SK-N-SH treated with all-trans-retinoic acid at 6 μM for 48 hours (cell line): Measurements from ENCODE around the gene LANCL3.

Experiments
- ATAC-seq: fragments of 200-7000 bp; cut with Tn5 transposase; 3 replicates; pipeline ENCODE4 v1.9.1; 2020; ENCODE audit warnings: mild to moderate bottlenecking, moderate library complexity
- ARNTL ChIP-seq: fragments of 450-650 bp; formaldehyde crosslinking; IDR thresholded peaks from 2 replicates; pipeline ENCODE4 v1.5.0; 2020; ENCODE audit warnings: low read depth, mild to moderate bottlenecking, moderate library complexity, borderline replicate concordance
- BACH2 ChIP-seq: fragments of 250-450 bp; sonication (Bioruptor Pico); IDR thresholded peaks from 2 replicates; pipeline ENCODE4 v1.9.0; 2021; ENCODE audit warnings: mild to moderate bottlenecking, borderline replicate concordance
- CREB5 ChIP-seq: fragments of 250-450 bp; sonication (Bioruptor Pico); IDR thresholded peaks from 2 replicates; pipeline ENCODE4 v1.5.1; 2020; ENCODE audit warnings: low read depth, mild to moderate bottlenecking, moderate library complexity
- CSDC2 ChIP-seq: fragments of 250-450 bp; sonication (Bioruptor Pico); IDR thresholded peaks from 2 replicates; pipeline ENCODE4 v1.5.0; 2020; ENCODE audit warnings: mild to moderate bottlenecking, moderate library complexity
- CSRNP3 ChIP-seq: fragments of 250-450 bp; sonication (Bioruptor Pico); IDR thresholded peaks from 2 replicates; pipeline ENCODE4 v1.5.1; 2021; ENCODE audit warnings: mild to moderate bottlenecking, moderate library complexity
- ESRRG ChIP-seq: fragments of 250-450 bp; sonication (Bioruptor Pico); IDR thresholded peaks from 2 replicates; pipeline ENCODE4 v1.6.1; 2021; ENCODE audit warnings: mild to moderate bottlenecking
- GLIS3 ChIP-seq: fragments of 250-450 bp; sonication (Bioruptor Pico); IDR thresholded peaks from 2 replicates; pipeline ENCODE4 v1.5.0; 2020; ENCODE audit warnings: mild to moderate bottlenecking, moderate library complexity
- ISL1 ChIP-seq: fragments of 250-450 bp; sonication (Bioruptor Pico); IDR thresholded peaks from 2 replicates; pipeline ENCODE4 v2.1.2; 2022; ENCODE audit warnings: mild to moderate bottlenecking, moderate library complexity
- OSR1 ChIP-seq: fragments of 250-450 bp; sonication (Bioruptor Pico); IDR thresholded peaks from 2 replicates; pipeline ENCODE4 v1.8.0; 2022; ENCODE audit warnings: moderate library complexity, mild to moderate bottlenecking, inconsistent platforms
- PATZ1 ChIP-seq: fragments of 250-450 bp; sonication (Bioruptor Pico); IDR thresholded peaks from 2 replicates; pipeline ENCODE4 v1.8.0; 2020; ENCODE audit warnings: mild to moderate bottlenecking, moderate library complexity, borderline replicate concordance
- POU6F1 ChIP-seq: fragments of 250-450 bp; sonication (Bioruptor Pico); IDR thresholded peaks from 2 replicates; pipeline ENCODE4 v1.8.0; 2021; ENCODE audit warnings: low read depth, mild to moderate bottlenecking, moderate library complexity, borderline replicate concordance
- PPARA ChIP-seq: fragments of 250-450 bp; sonication (Bioruptor Pico); IDR thresholded peaks from 2 replicates; pipeline ENCODE4 v1.5.0; 2020; ENCODE audit warnings: mild to moderate bottlenecking, borderline replicate concordance
- RARB ChIP-seq: fragments of 250-450 bp; sonication (Bioruptor Pico); IDR thresholded peaks from 2 replicates; pipeline ENCODE4 v1.8.0; 2021; ENCODE audit warnings: mild to moderate bottlenecking, moderate library complexity
- SNAI2 ChIP-seq: fragments of 250-450 bp; sonication (Bioruptor Pico); IDR thresholded peaks from 2 replicates; pipeline ENCODE4 v1.5.0; 2020; ENCODE audit warnings: mild to moderate bottlenecking, moderate library complexity
- TOX ChIP-seq: fragments of 250-450 bp; sonication (Bioruptor Pico); IDR thresholded peaks from 2 replicates; pipeline ENCODE4 v1.8.0; 2021; ENCODE audit warnings: mild to moderate bottlenecking, moderate library complexity, borderline replicate concordance
- TSHZ2 ChIP-seq: fragments of 250-450 bp; sonication (Bioruptor Pico); IDR thresholded peaks from 2 replicates; pipeline ENCODE4 v1.5.0; 2020; ENCODE audit warnings: mild to moderate bottlenecking, moderate library complexity
- ZFP3 ChIP-seq: fragments of 250-450 bp; sonication (Bioruptor Pico); IDR thresholded peaks from 2 replicates; pipeline ENCODE4 v1.5.0; 2020; ENCODE audit warnings: mild to moderate bottlenecking, moderate library complexity
- ZFP30 ChIP-seq: fragments of 450-650 bp; formaldehyde crosslinking; IDR thresholded peaks from 2 replicates; pipeline ENCODE4 v1.5.0; 2022; ENCODE audit warnings: mild to moderate bottlenecking, moderate library complexity
- ZNF70 ChIP-seq: fragments of 450-650 bp; formaldehyde crosslinking; IDR thresholded peaks from 2 replicates; pipeline ENCODE4 v1.5.0; 2020; ENCODE audit warnings: mild to moderate bottlenecking, moderate library complexity
- ZNF8 ChIP-seq: fragments of 450-650 bp; formaldehyde crosslinking; IDR thresholded peaks from 2 replicates; pipeline ENCODE4 v1.5.0; 2020; ENCODE audit warnings: mild to moderate bottlenecking, moderate library complexity

The LANCL3 gene

GRCh38 chrX:37679230-37679629, 107.8 kb downstream of the LANCL3 start:
- no peak for TF ChIP-seq RARB (CRISPR knock-in tag)
- no peak for TF ChIP-seq ZFP30
- TF ChIP-seq TSHZ2 (CRISPR knock-in tag) = no peak
- no peak for TF ChIP-seq CSDC2 (CRISPR knock-in tag)
- TF ChIP-seq POU6F1 = no peak
- no peak for TF ChIP-seq ESRRG (CRISPR knock-in tag)
- TF ChIP-seq CREB5 = no peak
- no peak for TF ChIP-seq BACH2
- TF ChIP-seq PPARA = no peak
- no peak for TF ChIP-seq ZFP3 (CRISPR knock-in tag)
- TF ChIP-seq ZNF8 (CRISPR knock-in tag) = no peak
- no peak for TF ChIP-seq SNAI2 (CRISPR knock-in tag)
- no peak for TF ChIP-seq PATZ1 (CRISPR knock-in tag)
- TF ChIP-seq ISL1 (CRISPR knock-in tag) = no peak
- TF ChIP-seq OSR1 (CRISPR knock-in tag) = no peak
- TF ChIP-seq ARNTL (CRISPR knock-in tag) = no peak
- TF ChIP-seq GLIS3 (CRISPR knock-in tag) = no peak
- TF ChIP-seq CSRNP3 (CRISPR knock-in tag) = no peak
- no peak for TF ChIP-seq TOX (CRISPR knock-in tag)
- no peak for TF ChIP-seq ZNF70 (CRISPR knock-in tag)
- TF ChIP-seq, all 23 proteins: peak for 0
- ATAC-seq = no peak

- no peak for ATAC-seq
- TF ChIP-seq PPARA (no peak), GLIS3 (CRISPR knock-in tag) (no peak), TSHZ2 (CRISPR knock-in tag) (no peak), ZNF70 (CRISPR knock-in tag) (no peak), BACH2 (no peak), ZNF8 (CRISPR knock-in tag) (no peak), OSR1 (CRISPR knock-in tag) (no peak)
Measured at GRCh38 chrX:37679888-37680287, 108.4 kb downstream of the LANCL3 start.
